Measurements from ENCODE around the gene JAM2. TPM values are rescaled to one million over a fixed set of nuclear protein-coding genes. Genes with fewer than 3 reads are reported as not detected.

Gene JAM2
- total RNA-seq, 4 donors from 2014 or later: 28.0 to 52.4 (median 46.7) TPM

- DNase-seq (ENCODE audit: extremely low spot score): no peak
- Histone ChIP-seq H3K4me1 (peaks cover 6 to 36% (median 28%) of the 10 kb centered on the region in 4 donors), H3K4me3 (no peak overlapping the region), H3K9me3 (no peaks in the 10 kb centered on the region), H3K27ac (replicated peaks in 1 of 4) (peak overlapping the region; percentile 15 to 57 (median 53)), H3K27me3 (no peaks in the 10 kb centered on the region), H3K36me3 (peaks cover 0 to 4% (median 0%) of the 10 kb centered on the region in 4 donors)
- TF ChIP-seq CTCF (IDR thresholded peaks at IDR 0.05): no peak
- TF ChIP-seq EP300 (IDR thresholded peaks at IDR 0.05): no peak
- no peak for TF ChIP-seq POLR2A (IDR thresholded peaks at IDR 0.05; ENCODE audit: low read depth)
- TF ChIP-seq POLR2AphosphoS5 (IDR thresholded peaks at IDR 0.05): no peak
- intact Hi-C loops (cut with DNase I): no loop called here
These were observed 37.4 kb downstream of the JAM2 start for GRCh38 chr21:25676451-25676850.

GRCh38 chr21:25682382-25682781, 43.3 kb downstream of the JAM2 start:
- no peak overlapping the region for H3K4me3 ChIP-seq
- peaks cover 0 to 9% (median 2%) of the 10 kb centered on the region in 4 donors for H3K36me3 ChIP-seq
- 83% methylated on average over 8 of the region's 9 CpGs for WGBS
- H3K27me3 ChIP-seq: no peaks in the 10 kb centered on the region
- peaks cover 7 to 26% (median 20%) of the 10 kb centered on the region in 4 donors for H3K4me1 ChIP-seq
- H3K27ac ChIP-seq (replicated peaks in 1 of 4): no peak overlapping the region
- DNase-seq (ENCODE audit: extremely low spot score): no peak
- intact Hi-C loops (cut with DNase I): no loop called here
- H3K9me3 ChIP-seq: no peaks in the 10 kb centered on the region
- TF ChIP-seq POLR2AphosphoS5 (IDR thresholded peaks at IDR 0.05): no peak
- TF ChIP-seq POLR2A (IDR thresholded peaks at IDR 0.05; ENCODE audit: low read depth): no peak
- TF ChIP-seq EP300 (IDR thresholded peaks at IDR 0.05): no peak
- TF ChIP-seq CTCF (IDR thresholded peaks at IDR 0.05): no peak

- no peak for DNase-seq (ENCODE audit: extremely low spot score)
- H3K27me3 ChIP-seq: no peaks in the 10 kb centered on the region
- peaks cover 0 to 15% (median 2%) of the 10 kb centered on the region in 4 donors for H3K36me3 ChIP-seq
- 89% methylated on average over 4 of the region's 4 CpGs for WGBS
- H3K9me3 ChIP-seq: no peaks in the 10 kb centered on the region
- TF ChIP-seq CTCF (IDR thresholded peaks at IDR 0.05) (no peak), POLR2AphosphoS5 (IDR thresholded peaks at IDR 0.05) (no peak), EP300 (IDR thresholded peaks at IDR 0.05) (no peak), POLR2A (IDR thresholded peaks at IDR 0.05; ENCODE audit: low read depth) (no peak)
- intact Hi-C loops (cut with DNase I): loop anchor here (5.0 kb wide), 1 partner anchor 45 kb away; no protein-coding TSS in a partner anchor
- H3K4me1 ChIP-seq: peaks cover 15 to 50% (median 45%) of the 10 kb centered on the region in 4 donors
- peak overlapping the region; percentile 56 to 74 (median 58) for H3K27ac ChIP-seq (replicated peaks in 1 of 4)
- H3K4me3 ChIP-seq: no peak overlapping the region
These were observed 48.7 kb downstream of the JAM2 start for GRCh38 chr21:25687787-25688186.

GRCh38 chr21:25688275-25689155, 49.5 kb downstream of the JAM2 start:
- intact Hi-C loops (cut with DNase I): loop anchor here (5.0 kb wide), 1 partner anchor 46 kb away; no protein-coding TSS in a partner anchor
- H3K27me3 ChIP-seq: no peaks in the 10 kb centered on the region
- DNase-seq (ENCODE audit: extremely low spot score): no peak
- peak overlapping the region; percentile 56 to 74 (median 58) for H3K27ac ChIP-seq (replicated peaks in 1 of 4)
- 55% methylated on average over 9 of the region's 9 CpGs for WGBS
- peaks cover 15 to 50% (median 45%) of the 10 kb centered on the region in 4 donors for H3K4me1 ChIP-seq
- TF ChIP-seq POLR2A (IDR thresholded peaks at IDR 0.05; ENCODE audit: low read depth): no peak
- no peak for TF ChIP-seq CTCF (IDR thresholded peaks at IDR 0.05)
- no peak for TF ChIP-seq EP300 (IDR thresholded peaks at IDR 0.05)
- no peak for TF ChIP-seq POLR2AphosphoS5 (IDR thresholded peaks at IDR 0.05)
- peaks cover 0 to 20% (median 2%) of the 10 kb centered on the region in 4 donors for H3K36me3 ChIP-seq
- H3K9me3 ChIP-seq: no peaks in the 10 kb centered on the region
- H3K4me3 ChIP-seq: no peak overlapping the region

Measured in esophagus muscularis mucosa (tissue), 4 donors.